Measurements from ENCODE around the gene EAPP.

EAPP gene

DNA sequence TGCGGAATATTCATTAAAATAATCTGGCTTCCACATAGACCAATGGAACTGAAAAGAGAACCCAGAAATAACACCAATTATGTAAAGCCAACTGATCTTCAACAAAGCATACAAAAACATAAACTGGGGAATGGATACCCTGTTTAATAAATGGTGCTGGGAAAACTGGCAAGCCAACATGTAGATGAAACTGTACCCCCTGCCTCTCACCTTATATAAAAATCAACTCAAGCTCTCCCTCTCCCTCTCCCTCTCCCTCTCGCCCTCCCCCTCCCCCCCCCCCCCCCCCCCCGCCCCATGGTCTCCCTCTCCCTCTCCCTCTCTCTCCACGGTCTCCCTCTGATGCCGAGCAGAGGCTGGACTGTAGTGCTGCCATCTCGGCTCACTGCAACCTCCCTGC, 64.3 kb downstream of the EAPP start:
- H3K27ac ChIP-seq (ENCODE audit: poor library complexity, severe bottlenecking), result no peak overlapping the region
- no peak overlapping the region for H3K4me3 ChIP-seq (ENCODE audit: severe bottlenecking)
- no peak for ATAC-seq (ENCODE audit: low read depth)
- no peak for DNase-seq (ENCODE audit: low spot score)
- H3K36me3 ChIP-seq (ENCODE audit: low read depth), result no peaks in the 10 kb centered on the region
- no peaks in the 10 kb centered on the region for H3K9me3 ChIP-seq (ENCODE audit: severe bottlenecking)
- TF ChIP-seq, protein P1, sequence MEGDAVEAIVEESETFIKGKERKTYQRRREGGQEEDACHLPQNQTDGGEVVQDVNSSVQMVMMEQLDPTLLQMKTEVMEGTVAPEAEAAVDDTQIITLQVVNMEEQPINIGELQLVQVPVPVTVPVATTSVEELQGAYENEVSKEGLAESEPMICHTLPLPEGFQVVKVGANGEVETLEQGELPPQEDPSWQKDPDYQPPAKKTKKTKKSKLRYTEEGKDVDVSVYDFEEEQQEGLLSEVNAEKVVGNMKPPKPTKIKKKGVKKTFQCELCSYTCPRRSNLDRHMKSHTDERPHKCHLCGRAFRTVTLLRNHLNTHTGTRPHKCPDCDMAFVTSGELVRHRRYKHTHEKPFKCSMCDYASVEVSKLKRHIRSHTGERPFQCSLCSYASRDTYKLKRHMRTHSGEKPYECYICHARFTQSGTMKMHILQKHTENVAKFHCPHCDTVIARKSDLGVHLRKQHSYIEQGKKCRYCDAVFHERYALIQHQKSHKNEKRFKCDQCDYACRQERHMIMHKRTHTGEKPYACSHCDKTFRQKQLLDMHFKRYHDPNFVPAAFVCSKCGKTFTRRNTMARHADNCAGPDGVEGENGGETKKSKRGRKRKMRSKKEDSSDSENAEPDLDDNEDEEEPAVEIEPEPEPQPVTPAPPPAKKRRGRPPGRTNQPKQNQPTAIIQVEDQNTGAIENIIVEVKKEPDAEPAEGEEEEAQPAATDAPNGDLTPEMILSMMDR (IDR thresholded peaks at IDR 0.05; ENCODE audit: poor library complexity, severe bottlenecking), result no peak
- no peaks in the 10 kb centered on the region for H3K27me3 ChIP-seq (ENCODE audit: insufficient read depth, poor library complexity, severe bottlenecking)
- no peaks in the 10 kb centered on the region for H3K4me1 ChIP-seq (ENCODE audit: insufficient read depth, poor library complexity, severe bottlenecking)

DNA sequence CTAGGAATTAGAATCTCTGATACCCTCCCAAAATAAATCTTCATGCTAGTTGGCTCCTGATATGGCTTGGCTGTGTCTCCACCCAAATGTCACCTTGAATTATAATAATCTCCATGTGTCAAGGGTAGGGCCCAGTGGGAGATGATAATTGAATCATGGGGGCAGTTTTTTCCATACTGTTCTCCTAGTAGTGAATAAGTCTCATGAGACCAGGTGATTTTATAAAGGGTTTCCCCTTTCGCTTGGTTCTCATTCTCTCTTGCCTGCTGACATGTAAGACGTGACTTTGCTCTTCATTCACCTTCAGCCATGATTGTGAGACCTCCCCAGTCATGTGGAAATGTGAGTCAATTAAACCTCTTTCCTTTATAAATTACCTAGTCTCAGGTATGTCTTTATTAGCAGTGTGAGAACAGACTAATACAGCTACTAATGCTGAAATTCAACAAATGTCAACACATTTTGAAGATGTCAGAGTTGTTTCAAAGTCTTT, 65.3 kb downstream of the EAPP start:
- DNase-seq (ENCODE audit: low spot score) (no peak), ATAC-seq (ENCODE audit: low read depth) (no peak)
- Histone ChIP-seq H3K27me3 (ENCODE audit: insufficient read depth, poor library complexity, severe bottlenecking) (no peaks in the 10 kb centered on the region), H3K36me3 (ENCODE audit: low read depth) (no peaks in the 10 kb centered on the region), H3K9me3 (ENCODE audit: severe bottlenecking) (no peaks in the 10 kb centered on the region), H3K4me3 (ENCODE audit: severe bottlenecking) (no peak overlapping the region), H3K4me1 (ENCODE audit: insufficient read depth, poor library complexity, severe bottlenecking) (no peaks in the 10 kb centered on the region), H3K27ac (ENCODE audit: poor library complexity, severe bottlenecking) (no peak overlapping the region)
- TF ChIP-seq, protein P1 (IDR thresholded peaks at IDR 0.05; ENCODE audit: poor library complexity, severe bottlenecking), result no peak

GRCh38 chr14:34472706-34473279, 66.7 kb downstream of the EAPP start:
- H3K36me3 ChIP-seq (ENCODE audit: low read depth), result no peaks in the 10 kb centered on the region
- H3K4me3 ChIP-seq (ENCODE audit: severe bottlenecking), result no peak overlapping the region
- ATAC-seq (ENCODE audit: low read depth) (no peak), DNase-seq (ENCODE audit: low spot score) (no peak)
- TF ChIP-seq, protein P1 (IDR thresholded peaks at IDR 0.05; ENCODE audit: poor library complexity, severe bottlenecking), result no peak
- no peak overlapping the region for H3K27ac ChIP-seq (ENCODE audit: poor library complexity, severe bottlenecking)
- H3K4me1 ChIP-seq (ENCODE audit: insufficient read depth, poor library complexity, severe bottlenecking), result no peaks in the 10 kb centered on the region
- no peaks in the 10 kb centered on the region for H3K27me3 ChIP-seq (ENCODE audit: insufficient read depth, poor library complexity, severe bottlenecking)
- H3K9me3 ChIP-seq (ENCODE audit: severe bottlenecking), result no peaks in the 10 kb centered on the region

DNA sequence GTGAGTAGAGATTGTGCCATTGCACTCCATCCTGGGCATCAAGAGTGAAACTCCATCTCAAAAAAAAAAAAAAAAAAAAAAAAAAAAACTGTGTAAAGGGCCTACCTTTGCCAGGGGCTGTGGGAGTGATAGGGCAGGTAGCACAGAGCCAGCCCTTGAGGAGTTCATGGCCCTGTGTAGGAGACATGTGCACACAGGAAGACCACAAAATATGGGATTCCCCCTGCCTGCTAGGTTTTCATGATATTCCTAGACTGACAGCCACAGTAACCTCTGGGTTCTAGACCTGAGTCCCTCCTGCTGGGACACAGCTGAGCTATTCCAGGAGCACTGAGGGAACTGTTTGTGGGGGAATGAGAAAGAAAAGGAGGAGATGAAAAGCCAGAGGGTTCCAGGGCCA, 69.2 kb downstream of the EAPP start:
- H3K27me3 ChIP-seq (ENCODE audit: insufficient read depth, poor library complexity, severe bottlenecking), result no peaks in the 10 kb centered on the region
- no peak overlapping the region for H3K4me3 ChIP-seq (ENCODE audit: severe bottlenecking)
- TF ChIP-seq, protein P1 (IDR thresholded peaks at IDR 0.05; ENCODE audit: poor library complexity, severe bottlenecking), result no peak
- ATAC-seq (ENCODE audit: low read depth) (no peak), DNase-seq (ENCODE audit: low spot score) (no peak)
- no peaks in the 10 kb centered on the region for H3K4me1 ChIP-seq (ENCODE audit: insufficient read depth, poor library complexity, severe bottlenecking)
- no peaks in the 10 kb centered on the region for H3K9me3 ChIP-seq (ENCODE audit: severe bottlenecking)
- no peaks in the 10 kb centered on the region for H3K36me3 ChIP-seq (ENCODE audit: low read depth)
- H3K27ac ChIP-seq (ENCODE audit: poor library complexity, severe bottlenecking), result no peak overlapping the region

DNA sequence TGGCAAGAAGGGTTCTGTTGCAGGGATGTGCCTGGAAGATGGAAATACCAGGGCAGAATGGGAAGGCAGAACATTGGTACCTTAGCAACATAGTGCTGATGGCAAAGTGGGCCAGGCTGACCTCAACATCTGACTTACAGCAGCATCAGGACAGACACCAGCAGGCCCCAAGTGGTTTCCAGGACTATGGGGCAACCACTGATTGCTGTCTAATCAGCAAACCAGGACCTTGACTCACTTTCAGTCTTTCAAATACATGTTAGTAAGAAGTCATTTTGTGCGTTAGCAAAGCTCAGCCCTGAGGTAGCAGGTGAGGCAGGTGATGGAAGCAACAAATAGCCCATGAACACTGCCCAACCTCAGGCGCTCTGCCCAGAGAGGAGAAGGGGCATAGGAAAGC, 72.8 kb downstream of the EAPP start:
- H3K4me3 ChIP-seq (ENCODE audit: severe bottlenecking), result no peak overlapping the region
- TF ChIP-seq, protein P1 (IDR thresholded peaks at IDR 0.05; ENCODE audit: poor library complexity, severe bottlenecking), result no peak
- no peaks in the 10 kb centered on the region for H3K36me3 ChIP-seq (ENCODE audit: low read depth)
- H3K27me3 ChIP-seq (ENCODE audit: insufficient read depth, poor library complexity, severe bottlenecking), result no peaks in the 10 kb centered on the region
- ATAC-seq (ENCODE audit: low read depth) (no peak), DNase-seq (ENCODE audit: low spot score) (no peak)
- H3K9me3 ChIP-seq (ENCODE audit: severe bottlenecking), result no peaks in the 10 kb centered on the region
- H3K4me1 ChIP-seq (ENCODE audit: insufficient read depth, poor library complexity, severe bottlenecking), result no peaks in the 10 kb centered on the region
- no peak overlapping the region for H3K27ac ChIP-seq (ENCODE audit: poor library complexity, severe bottlenecking)
